Measurements from ENCODE around the gene HSPG2. TPM values are rescaled to one million over a fixed set of nuclear protein-coding genes. Genes with fewer than 3 reads are reported as not detected.

Gene HSPG2
- total RNA-seq, result 203 TPM

DNA sequence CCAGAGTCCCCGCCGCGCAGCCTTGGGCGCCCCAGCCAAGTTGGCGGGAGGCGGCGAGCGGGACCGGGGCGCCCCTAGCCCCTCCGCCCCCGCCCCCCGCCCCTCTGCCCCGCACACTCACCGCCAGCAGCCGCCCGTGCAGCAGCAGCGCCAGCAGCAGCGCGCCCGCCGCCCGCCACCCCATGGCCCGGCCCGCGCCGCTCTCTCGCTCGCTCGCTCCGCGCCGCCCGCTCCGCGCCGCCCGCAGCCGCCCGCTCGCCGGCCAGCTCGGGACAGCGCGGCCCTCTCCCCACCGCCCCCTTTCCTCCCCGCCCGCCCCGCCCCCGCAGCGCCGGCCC is at the start of gene HSPG2:
Gene HSPG2, minus strand, starts transcription at position 277 of the 338 bp plus-strand sequence. Its CDS starts 93 bp downstream, at position 184.

DNA sequence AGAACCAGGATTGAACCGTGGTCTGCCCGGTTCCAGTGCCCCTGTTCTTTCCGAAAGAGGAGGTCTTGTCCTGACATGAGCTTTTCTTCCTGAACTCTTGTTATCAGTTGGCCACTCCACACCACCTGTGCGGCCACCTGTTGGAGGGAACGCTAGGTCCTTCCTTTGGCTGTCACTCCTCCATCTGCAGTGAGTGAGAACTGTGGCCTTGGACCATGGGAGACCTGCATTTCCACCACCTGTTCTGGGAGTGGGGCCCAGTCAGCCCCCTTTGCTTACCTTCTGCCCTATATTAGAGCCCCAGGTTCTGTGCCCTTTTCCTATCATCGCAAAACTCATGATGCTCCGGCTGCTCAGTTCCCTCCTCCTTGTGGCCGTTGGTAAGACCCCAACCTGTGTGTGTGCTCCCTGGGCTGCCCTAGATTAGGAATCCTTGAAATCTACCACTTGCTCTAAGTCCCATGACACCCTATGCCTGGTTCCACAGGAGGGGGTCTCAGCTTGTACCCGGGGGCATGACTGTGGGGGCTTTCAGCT is 39.7 kb upstream of the HSPG2 start, which contains the start of gene CELA3B:
Gene CELA3B, plus strand, starts transcription at position 320 of the 537 bp plus-strand sequence. Its CDS starts 18 bp downstream, at position 338.

DNA sequence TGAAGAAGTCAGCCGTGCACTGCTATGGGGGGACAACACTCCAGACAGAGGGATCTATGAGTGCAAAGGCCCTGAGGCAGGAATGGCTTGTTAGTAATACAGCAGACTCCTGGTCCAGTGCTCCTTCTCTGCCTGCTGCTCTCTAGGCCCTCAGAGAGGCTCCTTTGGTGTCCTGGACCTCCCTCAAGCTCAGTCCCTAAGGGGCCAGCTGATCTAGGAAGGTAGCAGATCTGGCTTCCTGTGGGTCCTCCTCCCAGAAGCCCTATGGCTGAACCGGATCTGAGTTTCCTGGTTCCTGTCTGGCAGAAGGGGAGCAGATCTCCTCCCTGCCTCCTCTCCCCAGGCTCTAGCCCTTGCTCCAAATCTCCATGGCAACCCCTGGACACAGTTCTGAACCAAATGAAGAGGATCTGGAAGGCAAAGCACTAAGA is 125.2 kb downstream of the HSPG2 start, which contains the start of gene LDLRAD2:
Gene LDLRAD2, plus strand, starts transcription at position 391 of the 431 bp plus-strand sequence. CDS start 187 bp downstream, outside the sequence.

DNA sequence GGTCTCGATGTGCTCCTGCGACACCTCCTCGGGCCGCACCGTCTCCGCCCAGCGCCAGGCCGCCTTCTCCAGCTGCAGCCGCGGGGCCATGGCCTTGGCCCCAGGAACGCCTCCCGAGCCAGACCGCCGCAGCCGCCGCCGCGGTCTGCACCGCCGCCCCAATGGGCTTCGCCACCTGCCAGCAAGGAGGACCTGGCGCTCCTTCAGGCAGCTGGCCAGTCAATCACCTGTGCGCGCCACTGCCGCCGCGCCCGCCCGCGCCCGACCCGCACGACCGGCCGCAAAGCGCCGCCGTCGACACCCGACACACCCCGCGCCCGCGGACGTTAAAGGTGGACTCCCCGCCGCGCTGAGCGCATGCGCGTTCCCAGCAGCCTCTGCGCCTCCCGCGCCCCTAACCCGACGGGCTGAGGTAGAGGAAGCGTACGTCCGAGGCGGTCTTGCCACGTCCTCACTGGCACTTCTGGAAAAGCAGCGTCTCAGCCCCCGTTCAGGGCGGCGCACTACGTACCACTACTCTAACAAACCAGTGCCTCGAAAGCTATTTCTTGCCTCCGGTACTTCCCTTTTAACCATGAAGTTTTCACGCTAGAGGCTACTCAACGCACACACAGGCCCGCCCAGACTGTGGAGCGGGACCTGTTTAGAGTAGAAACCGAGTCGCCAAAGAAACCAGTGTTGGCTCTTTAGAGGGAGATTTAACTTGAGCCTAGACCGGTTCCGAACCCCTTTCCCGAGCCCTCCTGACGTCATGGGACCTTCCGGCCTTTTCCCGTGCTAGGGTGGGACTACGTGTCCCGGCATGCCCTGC is 154.0 kb downstream of the HSPG2 start, which contains the start of gene USP48:
Gene USP48, minus strand, starts transcription at position 282 of the 811 bp plus-strand sequence. Its CDS starts 192 bp downstream, at position 90.

Other genes starting within 250 kb of the HSPG2 start
- gene USP48, start 154.2 kb downstream of the HSPG2 start, total RNA-seq, result 110 TPM
- gene LDLRAD2, start 125.0 kb downstream of the HSPG2 start, total RNA-seq, result 3.5 TPM
- not detected for gene CELA3B, start 39.7 kb upstream of the HSPG2 start, total RNA-seq
- gene CELA3A, start 64.3 kb upstream of the HSPG2 start, total RNA-seq, result not detected
- gene CDC42, start 115.4 kb upstream of the HSPG2 start, total RNA-seq, result 230 TPM
- 3.1 TPM for gene WNT4, start 205.8 kb upstream of the HSPG2 start, total RNA-seq